ACHN (cell line): Measurements from ENCODE around the gene PLIN3.
"Not testable (repeated sequence)": the region's sequence is repeated elsewhere in the genome, so short reads cannot be mapped to it uniquely, and the experiment has no call there.

Experiments used
- DNase-seq: peaks from one replicate; pipeline ENCODE4 v3.0.0-alpha.2; 2015
- in situ Hi-C: cut with HindIII; loops from 2 replicates; pipeline ENCODE4 v1.10.0; 2017; ENCODE audit warnings: low sequenced_read_pairs, low pct_ligation_motif_present, low pct_unique_long_range_greater_than_20kb

The PLIN3 gene

DNA sequence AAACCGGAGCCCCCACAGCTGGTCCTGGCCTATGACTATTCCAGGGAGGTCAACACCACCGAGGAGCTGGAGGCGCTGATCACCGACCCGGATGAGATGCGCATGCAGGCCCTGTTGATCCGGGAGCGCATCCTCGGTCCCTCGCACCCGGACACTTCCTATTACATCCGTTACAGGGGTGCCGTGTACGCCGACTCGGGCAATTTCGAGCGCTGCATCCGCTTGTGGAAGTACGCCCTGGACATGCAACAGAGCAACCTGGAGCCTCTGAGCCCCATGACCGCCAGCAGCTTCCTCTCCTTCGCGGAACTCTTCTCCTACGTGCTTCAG, 74.6 kb downstream of the PLIN3 start:
- DNase-seq, in situ Hi-C loops: not testable (repeated sequence)

DNA sequence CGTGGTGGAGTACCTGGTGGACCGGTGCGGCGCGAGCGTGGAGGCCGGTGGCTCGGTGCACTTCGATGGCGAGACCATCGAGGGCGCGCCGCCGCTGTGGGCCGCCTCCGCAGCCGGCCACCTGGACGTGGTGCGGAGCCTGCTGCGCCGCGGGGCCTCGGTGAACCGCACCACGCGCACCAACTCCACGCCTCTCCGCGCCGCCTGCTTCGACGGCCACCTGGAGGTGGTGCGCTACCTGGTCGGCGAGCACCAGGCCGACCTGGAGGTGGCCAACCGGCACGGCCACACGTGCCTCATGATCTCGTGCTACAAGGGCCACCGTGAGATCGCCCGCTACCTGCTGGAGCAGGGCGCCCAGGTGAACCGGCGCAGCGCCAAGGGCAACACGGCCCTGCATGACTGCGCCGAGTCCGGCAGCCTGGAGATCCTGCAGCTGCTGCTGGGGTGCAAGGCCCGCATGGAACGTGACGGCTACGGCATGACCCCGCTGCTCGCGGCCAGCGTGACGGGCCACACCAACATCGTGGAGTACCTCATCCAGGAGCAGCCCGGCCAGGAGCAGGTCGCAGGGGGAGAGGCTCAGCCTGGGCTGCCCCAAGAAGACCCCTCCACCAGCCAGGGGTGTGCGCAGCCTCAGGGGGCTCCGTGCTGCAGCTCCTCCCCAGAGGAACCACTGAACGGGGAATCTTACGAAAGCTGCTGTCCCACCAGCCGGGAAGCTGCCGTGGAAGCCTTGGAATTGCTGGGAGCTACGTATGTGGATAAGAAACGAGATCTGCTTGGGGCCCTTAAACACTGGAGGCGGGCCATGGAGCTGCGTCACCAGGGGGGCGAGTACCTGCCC, 75.2 kb downstream of the PLIN3 start:
- DNase-seq, in situ Hi-C loops: not testable (repeated sequence)

DNA sequence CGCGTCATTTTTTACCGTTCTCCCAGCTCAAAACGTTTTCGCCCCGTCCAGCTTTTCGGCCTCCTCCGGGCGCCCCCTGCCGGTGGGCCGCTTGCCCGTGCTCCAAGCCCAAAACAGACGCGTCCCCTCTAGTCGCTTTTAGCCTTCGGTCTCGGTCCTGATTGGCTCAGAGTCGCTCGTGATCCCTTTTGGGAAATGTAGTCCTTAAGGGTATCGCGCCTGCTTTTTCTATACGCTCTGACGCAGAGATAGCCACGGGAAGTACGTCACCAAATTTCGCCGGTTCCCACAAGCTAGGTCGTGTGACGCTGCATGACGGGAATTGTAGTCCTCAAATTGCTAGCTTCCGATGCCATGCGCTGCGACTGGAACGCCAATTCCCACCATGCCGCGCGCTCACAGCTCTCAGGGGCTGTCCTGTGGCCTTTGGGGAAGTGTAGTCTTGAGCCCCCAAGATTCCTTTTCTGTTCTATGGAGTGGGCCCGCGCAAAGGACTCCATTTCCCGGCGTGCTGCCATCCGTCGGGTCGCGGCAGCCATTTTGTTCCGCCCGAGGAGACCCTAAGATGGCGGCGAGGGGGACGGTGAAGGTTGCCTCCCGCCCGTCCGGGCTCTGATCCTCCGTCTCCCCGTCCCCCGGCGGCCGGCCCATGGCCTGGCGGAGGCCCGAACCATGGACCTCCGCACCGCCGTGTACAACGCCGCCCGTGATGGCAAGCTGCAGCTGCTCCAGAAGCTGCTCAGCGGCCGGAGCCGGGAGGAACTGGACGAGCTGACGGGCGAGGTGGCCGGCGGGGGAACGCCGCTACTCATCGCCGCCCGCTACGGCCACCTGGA, 76.1 kb downstream of the PLIN3 start, which contains the start of gene FEM1A:
FEM1A (plus strand) TSS at position 552 of the 836 bp plus-strand sequence; CDS start at position 673, 121 bp downstream.
- in situ Hi-C loops: no loop called here
- peak; percentile 100 for DNase-seq
